ENCODE measurements around the gene GPER1. TPM values are rescaled to one million over a fixed set of nuclear protein-coding genes. Genes with fewer than 3 reads are reported as not detected.

Gene GPER1
- total RNA-seq, 1 donor from 2014 or later = 26.0 TPM

DNA sequence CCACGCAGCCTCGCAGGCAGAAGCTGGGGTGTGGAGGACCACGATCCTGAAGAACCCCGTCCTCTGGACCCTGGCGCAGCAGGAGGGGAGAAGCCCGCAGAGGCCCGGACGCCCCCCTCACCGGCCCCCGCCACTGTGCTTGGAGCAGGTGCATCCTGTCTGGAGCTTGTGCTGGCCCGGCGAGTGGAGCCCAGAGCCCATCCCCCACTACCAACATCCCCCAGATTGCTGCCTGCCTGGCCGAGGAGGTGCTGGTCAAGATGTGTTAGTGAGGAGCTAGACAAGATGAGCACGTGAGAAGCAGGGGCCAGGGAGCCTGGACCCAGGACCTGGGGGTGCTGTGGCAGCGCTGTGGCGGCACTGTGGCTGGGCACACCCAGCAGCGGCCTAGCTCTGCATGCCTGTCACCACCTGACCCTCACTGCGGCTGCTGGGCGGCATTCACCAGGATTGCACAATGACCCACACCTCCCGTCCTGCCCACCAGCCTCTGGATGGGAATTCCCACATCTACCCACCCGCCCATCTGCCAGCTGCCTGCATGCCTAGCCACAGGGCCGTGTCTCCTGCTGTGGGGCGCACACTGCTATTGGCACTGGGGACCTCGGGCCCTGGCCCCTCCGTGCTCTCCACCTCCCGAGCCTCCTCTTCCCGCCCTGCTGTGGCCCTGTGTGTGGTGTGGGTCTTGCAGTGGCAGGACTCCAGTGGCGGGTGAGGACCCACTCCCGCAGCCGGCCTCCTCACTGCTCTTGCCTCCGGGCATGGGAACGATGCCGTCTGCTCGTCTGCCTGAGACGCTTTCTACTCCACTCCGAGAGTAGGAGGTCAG lies 31.7 kb upstream of the GPER1 start:
- Histone ChIP-seq H3K27me3 (ENCODE audit: low read depth) (no peaks in the 10 kb centered on the region), H3K4me3 (peak overlapping the region; percentile 55), H3K9me3 (no peaks in the 10 kb centered on the region), H3K36me3 (peaks cover 19% of the 10 kb centered on the region), H3K27ac (peak overlapping the region; percentile 88), H3K4me1 (peaks cover 66% of the 10 kb centered on the region)
- intact Hi-C loops (cut with DNase I) = no loop called here
- ATAC-seq (peak; percentile 58 to 61), DNase-seq (peak; percentile 79)
- TF ChIP-seq, protein P1, sequence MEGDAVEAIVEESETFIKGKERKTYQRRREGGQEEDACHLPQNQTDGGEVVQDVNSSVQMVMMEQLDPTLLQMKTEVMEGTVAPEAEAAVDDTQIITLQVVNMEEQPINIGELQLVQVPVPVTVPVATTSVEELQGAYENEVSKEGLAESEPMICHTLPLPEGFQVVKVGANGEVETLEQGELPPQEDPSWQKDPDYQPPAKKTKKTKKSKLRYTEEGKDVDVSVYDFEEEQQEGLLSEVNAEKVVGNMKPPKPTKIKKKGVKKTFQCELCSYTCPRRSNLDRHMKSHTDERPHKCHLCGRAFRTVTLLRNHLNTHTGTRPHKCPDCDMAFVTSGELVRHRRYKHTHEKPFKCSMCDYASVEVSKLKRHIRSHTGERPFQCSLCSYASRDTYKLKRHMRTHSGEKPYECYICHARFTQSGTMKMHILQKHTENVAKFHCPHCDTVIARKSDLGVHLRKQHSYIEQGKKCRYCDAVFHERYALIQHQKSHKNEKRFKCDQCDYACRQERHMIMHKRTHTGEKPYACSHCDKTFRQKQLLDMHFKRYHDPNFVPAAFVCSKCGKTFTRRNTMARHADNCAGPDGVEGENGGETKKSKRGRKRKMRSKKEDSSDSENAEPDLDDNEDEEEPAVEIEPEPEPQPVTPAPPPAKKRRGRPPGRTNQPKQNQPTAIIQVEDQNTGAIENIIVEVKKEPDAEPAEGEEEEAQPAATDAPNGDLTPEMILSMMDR (IDR thresholded peaks at IDR 0.05) = no peak

DNA sequence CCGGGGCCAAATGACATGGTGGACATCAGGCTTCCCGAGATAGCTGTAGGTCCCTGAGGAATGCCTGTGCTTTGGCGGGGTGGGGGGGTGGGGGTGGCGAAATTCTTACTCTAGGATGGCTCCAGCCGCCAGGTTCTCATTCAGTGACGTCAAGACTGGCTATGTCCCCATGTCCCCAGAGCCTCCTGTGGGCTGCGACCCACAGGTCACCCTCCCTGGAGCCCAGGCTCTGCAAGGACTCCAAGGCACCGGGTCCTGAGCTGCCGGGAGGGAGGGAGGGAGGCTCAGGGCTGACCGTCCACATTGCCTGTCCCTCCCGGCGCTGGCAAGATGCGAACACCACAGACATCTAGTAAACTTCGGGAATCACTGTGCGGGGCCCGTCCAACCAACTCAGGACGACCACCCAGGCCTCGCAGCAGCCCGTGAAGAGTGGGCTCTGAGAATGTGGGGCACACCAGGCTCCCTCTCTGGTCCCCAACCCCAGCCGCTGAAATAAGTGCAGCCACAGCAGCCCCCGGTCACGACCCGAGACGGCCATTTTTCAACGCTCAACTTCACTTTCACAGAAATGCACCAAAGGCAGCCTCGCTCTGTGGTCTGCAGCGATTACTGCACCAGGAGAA lies 31.0 kb upstream of the GPER1 start:
- ATAC-seq = no peak
- Histone ChIP-seq H3K36me3 (peaks cover 19% of the 10 kb centered on the region), H3K4me3 (peak overlapping the region; percentile 55), H3K9me3 (no peaks in the 10 kb centered on the region), H3K4me1 (peaks cover 62% of the 10 kb centered on the region), H3K27ac (peak overlapping the region; percentile 88), H3K27me3 (ENCODE audit: low read depth) (no peaks in the 10 kb centered on the region)
- TF ChIP-seq, protein P1 (IDR thresholded peaks at IDR 0.05) = no peak
- intact Hi-C loops (cut with DNase I) = no loop called here
- DNase-seq = no peak

DNA sequence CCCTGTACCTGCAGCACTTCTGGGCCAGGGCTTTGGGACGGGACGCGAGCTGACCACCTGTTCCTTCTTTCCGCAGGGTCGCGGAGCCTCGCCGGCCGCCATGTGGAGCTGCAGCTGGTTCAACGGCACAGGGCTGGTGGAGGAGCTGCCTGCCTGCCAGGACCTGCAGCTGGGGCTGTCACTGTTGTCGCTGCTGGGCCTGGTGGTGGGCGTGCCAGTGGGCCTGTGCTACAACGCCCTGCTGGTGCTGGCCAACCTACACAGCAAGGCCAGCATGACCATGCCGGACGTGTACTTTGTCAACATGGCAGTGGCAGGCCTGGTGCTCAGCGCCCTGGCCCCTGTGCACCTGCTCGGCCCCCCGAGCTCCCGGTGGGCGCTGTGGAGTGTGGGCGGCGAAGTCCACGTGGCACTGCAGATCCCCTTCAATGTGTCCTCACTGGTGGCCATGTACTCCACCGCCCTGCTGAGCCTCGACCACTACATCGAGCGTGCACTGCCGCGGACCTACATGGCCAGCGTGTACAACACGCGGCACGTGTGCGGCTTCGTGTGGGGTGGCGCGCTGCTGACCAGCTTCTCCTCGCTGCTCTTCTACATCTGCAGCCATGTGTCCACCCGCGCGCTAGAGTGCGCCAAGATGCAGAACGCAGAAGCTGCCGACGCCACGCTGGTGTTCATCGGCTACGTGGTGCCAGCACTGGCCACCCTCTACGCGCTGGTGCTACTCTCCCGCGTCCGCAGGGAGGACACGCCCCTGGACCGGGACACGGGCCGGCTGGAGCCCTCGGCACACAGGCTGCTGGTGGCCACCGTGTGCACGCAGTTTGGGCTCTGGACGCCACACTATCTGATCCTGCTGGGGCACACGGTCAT lies 30.3 kb upstream of the GPER1 start:
- no peak for ATAC-seq
- Histone ChIP-seq H3K27ac (no peak overlapping the region), H3K27me3 (ENCODE audit: low read depth) (no peaks in the 10 kb centered on the region), H3K4me3 (peak overlapping the region; percentile 55), H3K4me1 (peaks cover 55% of the 10 kb centered on the region), H3K36me3 (peaks cover 19% of the 10 kb centered on the region), H3K9me3 (no peaks in the 10 kb centered on the region)
- no peak for DNase-seq
- intact Hi-C loops (cut with DNase I) = no loop called here
- TF ChIP-seq, protein P1 (IDR thresholded peaks at IDR 0.05) = no peak

DNA sequence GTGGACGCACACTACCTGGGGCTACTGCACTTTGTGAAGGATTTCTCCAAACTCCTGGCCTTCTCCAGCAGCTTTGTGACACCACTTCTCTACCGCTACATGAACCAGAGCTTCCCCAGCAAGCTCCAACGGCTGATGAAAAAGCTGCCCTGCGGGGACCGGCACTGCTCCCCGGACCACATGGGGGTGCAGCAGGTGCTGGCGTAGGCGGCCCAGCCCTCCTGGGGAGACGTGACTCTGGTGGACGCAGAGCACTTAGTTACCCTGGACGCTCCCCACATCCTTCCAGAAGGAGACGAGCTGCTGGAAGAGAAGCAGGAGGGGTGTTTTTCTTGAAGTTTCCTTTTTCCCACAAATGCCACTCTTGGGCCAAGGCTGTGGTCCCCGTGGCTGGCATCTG lies 29.6 kb upstream of the GPER1 start:
- H3K4me3 ChIP-seq = no peak overlapping the region
- no peaks in the 10 kb centered on the region for H3K27me3 ChIP-seq (ENCODE audit: low read depth)
- peak overlapping the region; percentile 65 for H3K27ac ChIP-seq
- ATAC-seq (no peak), DNase-seq (no peak)
- H3K4me1 ChIP-seq = peaks cover 48% of the 10 kb centered on the region
- peaks cover 19% of the 10 kb centered on the region for H3K36me3 ChIP-seq
- no peaks in the 10 kb centered on the region for H3K9me3 ChIP-seq
- intact Hi-C loops (cut with DNase I) = no loop called here
- TF ChIP-seq, protein P1 (IDR thresholded peaks at IDR 0.05) = no peak

DNA sequence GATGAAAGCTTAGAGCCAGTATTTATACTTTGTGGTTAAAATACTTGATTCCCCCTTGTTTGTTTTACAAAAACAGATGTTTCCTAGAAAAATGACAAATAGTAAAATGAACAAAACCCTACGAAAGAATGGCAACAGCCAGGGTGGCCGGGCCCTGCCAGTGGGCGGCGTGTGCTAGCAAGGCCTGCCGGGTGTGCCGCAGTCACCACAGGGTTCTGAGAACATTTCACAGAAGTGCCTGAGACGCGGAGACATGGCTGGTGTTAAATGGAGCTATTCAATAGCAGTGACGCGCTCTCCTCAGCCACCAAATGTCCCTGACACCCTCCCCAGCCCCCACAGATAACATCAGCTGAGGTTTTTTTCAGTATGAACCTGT lies 29.1 kb upstream of the GPER1 start:
- H3K4me1 ChIP-seq = peaks cover 43% of the 10 kb centered on the region
- H3K9me3 ChIP-seq = no peaks in the 10 kb centered on the region
- no peak for ATAC-seq
- H3K4me3 ChIP-seq = no peak overlapping the region
- H3K36me3 ChIP-seq = peaks cover 19% of the 10 kb centered on the region
- DNase-seq = no peak
- TF ChIP-seq, protein P1 (IDR thresholded peaks at IDR 0.05) = no peak
- intact Hi-C loops (cut with DNase I) = no loop called here
- H3K27me3 ChIP-seq (ENCODE audit: low read depth) = no peaks in the 10 kb centered on the region
- H3K27ac ChIP-seq = peak overlapping the region; percentile 65
